Lower leg skin (tissue), 3 donors: ENCODE measurements around the gene TPMT.

Experiments used
- POLR2A ChIP-seq, 2 donors: fragments of 450-650 bp; IDR thresholded peaks; one replicate each; pipeline ENCODE4 v1.6.1; 2016 to 2017; ENCODE audit warnings: antibody characterized with exemption in 2 of 2, mild to moderate bottlenecking in 1 of 2, moderate library complexity in 1 of 2
- TF ChIP-seq, protein P1 (sequence below), 3 donors: fragments of 450-650 bp; IDR thresholded peaks; one replicate each; pipeline ENCODE4 v1.5.1; 2016; ENCODE audit warnings: antibody characterized with exemption in 3 of 3, mild to moderate bottlenecking in 3 of 3, moderate library complexity in 2 of 3

GRCh38 chr6:18177286-18177965 lies 22.5 kb upstream of the TPMT start:
- TF ChIP-seq, protein P1, sequence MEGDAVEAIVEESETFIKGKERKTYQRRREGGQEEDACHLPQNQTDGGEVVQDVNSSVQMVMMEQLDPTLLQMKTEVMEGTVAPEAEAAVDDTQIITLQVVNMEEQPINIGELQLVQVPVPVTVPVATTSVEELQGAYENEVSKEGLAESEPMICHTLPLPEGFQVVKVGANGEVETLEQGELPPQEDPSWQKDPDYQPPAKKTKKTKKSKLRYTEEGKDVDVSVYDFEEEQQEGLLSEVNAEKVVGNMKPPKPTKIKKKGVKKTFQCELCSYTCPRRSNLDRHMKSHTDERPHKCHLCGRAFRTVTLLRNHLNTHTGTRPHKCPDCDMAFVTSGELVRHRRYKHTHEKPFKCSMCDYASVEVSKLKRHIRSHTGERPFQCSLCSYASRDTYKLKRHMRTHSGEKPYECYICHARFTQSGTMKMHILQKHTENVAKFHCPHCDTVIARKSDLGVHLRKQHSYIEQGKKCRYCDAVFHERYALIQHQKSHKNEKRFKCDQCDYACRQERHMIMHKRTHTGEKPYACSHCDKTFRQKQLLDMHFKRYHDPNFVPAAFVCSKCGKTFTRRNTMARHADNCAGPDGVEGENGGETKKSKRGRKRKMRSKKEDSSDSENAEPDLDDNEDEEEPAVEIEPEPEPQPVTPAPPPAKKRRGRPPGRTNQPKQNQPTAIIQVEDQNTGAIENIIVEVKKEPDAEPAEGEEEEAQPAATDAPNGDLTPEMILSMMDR (IDR thresholded peaks at IDR 0.05): no peak
- no peak for TF ChIP-seq POLR2A (IDR thresholded peaks at IDR 0.05)
